Mucosa of stomach (tissue), 1 donor: Measurements from ENCODE around the gene ZNF791.
"Not testable (repeated sequence)": the region's sequence is repeated elsewhere in the genome, so short reads cannot be mapped to it uniquely, and the experiment has no call there.

ENCODE experiments used
- H3K27me3 ChIP-seq: one replicate; pipeline ENCODE4 v1.7.0; 2013; ENCODE audit warnings: mild to moderate bottlenecking, low read length; ENCODE audit not compliant: control insufficient read depth, insufficient read depth
- H3K36me3 ChIP-seq: one replicate; pipeline ENCODE4 v1.7.0; 2013; ENCODE audit warnings: low read length; ENCODE audit not compliant: control insufficient read depth, insufficient read depth
- H3K4me1 ChIP-seq: one replicate; pipeline ENCODE4 v1.7.0; 2013; ENCODE audit warnings: mild to moderate bottlenecking, low read length; ENCODE audit not compliant: control insufficient read depth, insufficient read depth
- H3K4me3 ChIP-seq: one replicate; pipeline ENCODE4 v1.7.0; 2013; ENCODE audit warnings: low read length
- H3K9ac ChIP-seq: one replicate; pipeline ENCODE4 v1.7.0; 2013; ENCODE audit warnings: mild to moderate bottlenecking, low read length, moderate library complexity
- H3K9me3 ChIP-seq: one replicate; pipeline ENCODE4 v1.7.0; 2013; ENCODE audit warnings: mild to moderate bottlenecking, low read length, moderate library complexity; ENCODE audit not compliant: control insufficient read depth
- donor health status: Pancreatic carcinoma.

Gene ZNF791

GRCh38 chr19:12639901-12640613 is 29.3 kb downstream of the ZNF791 start:
- H3K4me1 ChIP-seq = peaks cover 9% of the 10 kb centered on the region
- H3K27me3 ChIP-seq = no peaks in the 10 kb centered on the region
- peak overlapping the region; percentile 41 for H3K9ac ChIP-seq
- no peaks in the 10 kb centered on the region for H3K36me3 ChIP-seq
- no peaks in the 10 kb centered on the region for H3K9me3 ChIP-seq
- H3K4me3 ChIP-seq = no peak overlapping the region

- Histone ChIP-seq H3K36me3 (no peaks in the 10 kb centered on the region), H3K9me3 (no peaks in the 10 kb centered on the region), H3K4me3 (no peak overlapping the region), H3K27me3 (no peaks in the 10 kb centered on the region), H3K9ac (no peak overlapping the region), H3K4me1 (peaks cover 9% of the 10 kb centered on the region)
Measured at GRCh38 chr19:12641456-12641855, 30.7 kb downstream of the ZNF791 start.

- H3K27me3 ChIP-seq = no peaks in the 10 kb centered on the region
- no peaks in the 10 kb centered on the region for H3K36me3 ChIP-seq
- H3K4me3 ChIP-seq = no peak overlapping the region
- peaks cover 9% of the 10 kb centered on the region for H3K4me1 ChIP-seq
- H3K9ac ChIP-seq = no peak overlapping the region
- no peaks in the 10 kb centered on the region for H3K9me3 ChIP-seq
Measured at GRCh38 chr19:12642506-12642905, 31.8 kb downstream of the ZNF791 start.

GRCh38 chr19:12643716-12644115 is 33.0 kb downstream of the ZNF791 start:
- H3K36me3 ChIP-seq, H3K9me3 ChIP-seq, H3K27me3 ChIP-seq, H3K4me3 ChIP-seq, H3K9ac ChIP-seq: not testable (repeated sequence)
- H3K4me1 ChIP-seq = peaks cover 18% of the 10 kb centered on the region

- Histone ChIP-seq H3K27me3 (no peaks in the 10 kb centered on the region), H3K9me3 (no peaks in the 10 kb centered on the region), H3K4me1 (peaks cover 9% of the 10 kb centered on the region), H3K9ac (no peak overlapping the region), H3K36me3 (no peaks in the 10 kb centered on the region), H3K4me3 (no peak overlapping the region)
Measured at GRCh38 chr19:12646551-12646950, 35.8 kb downstream of the ZNF791 start.

- Histone ChIP-seq H3K27me3 (no peaks in the 10 kb centered on the region), H3K36me3 (no peaks in the 10 kb centered on the region), H3K4me3 (no peak overlapping the region), H3K9me3 (no peaks in the 10 kb centered on the region), H3K4me1 (peaks cover 9% of the 10 kb centered on the region), H3K9ac (no peak overlapping the region)
Measured at GRCh38 chr19:12647047-12647446, 36.3 kb downstream of the ZNF791 start.

GRCh38 chr19:12647490-12648071 is 36.9 kb downstream of the ZNF791 start:
- no peaks in the 10 kb centered on the region for H3K36me3 ChIP-seq
- no peak overlapping the region for H3K4me3 ChIP-seq
- no peaks in the 10 kb centered on the region for H3K27me3 ChIP-seq
- peaks cover 9% of the 10 kb centered on the region for H3K4me1 ChIP-seq
- no peaks in the 10 kb centered on the region for H3K9me3 ChIP-seq
- no peak overlapping the region for H3K9ac ChIP-seq

GRCh38 chr19:12648088-12648487 is 37.4 kb downstream of the ZNF791 start:
- H3K36me3 ChIP-seq = no peaks in the 10 kb centered on the region
- no peak overlapping the region for H3K4me3 ChIP-seq
- H3K9ac ChIP-seq = no peak overlapping the region

GRCh38 chr19:12649941-12650340 is 39.2 kb downstream of the ZNF791 start:
- no peaks in the 10 kb centered on the region for H3K36me3 ChIP-seq
- peaks cover 9% of the 10 kb centered on the region for H3K4me1 ChIP-seq
- no peaks in the 10 kb centered on the region for H3K9me3 ChIP-seq
- no peaks in the 10 kb centered on the region for H3K27me3 ChIP-seq
- H3K4me3 ChIP-seq = no peak overlapping the region
- H3K9ac ChIP-seq = no peak overlapping the region

More at GRCh38 chr19:12648088-12648487, 37.4 kb downstream of the ZNF791 start:
- Histone ChIP-seq H3K9me3 (no peaks in the 10 kb centered on the region), H3K4me1 (peaks cover 9% of the 10 kb centered on the region), H3K27me3 (no peaks in the 10 kb centered on the region)

GRCh38 chr19:12652219-12652618 is 41.5 kb downstream of the ZNF791 start:
- Histone ChIP-seq H3K27me3 (no peaks in the 10 kb centered on the region), H3K4me1 (peaks cover 9% of the 10 kb centered on the region), H3K9me3 (no peaks in the 10 kb centered on the region), H3K9ac (no peak overlapping the region), H3K4me3 (no peak overlapping the region), H3K36me3 (no peaks in the 10 kb centered on the region)

- Histone ChIP-seq H3K9ac (no peak overlapping the region), H3K4me1 (no peaks in the 10 kb centered on the region), H3K9me3 (no peaks in the 10 kb centered on the region), H3K36me3 (no peaks in the 10 kb centered on the region), H3K27me3 (no peaks in the 10 kb centered on the region), H3K4me3 (no peak overlapping the region)
Measured at GRCh38 chr19:12655546-12655945, 44.8 kb downstream of the ZNF791 start.

- H3K27me3 ChIP-seq = no peaks in the 10 kb centered on the region
- H3K36me3 ChIP-seq = no peaks in the 10 kb centered on the region
- H3K9ac ChIP-seq = no peak overlapping the region
- H3K9me3 ChIP-seq = no peaks in the 10 kb centered on the region
- H3K4me1 ChIP-seq = no peaks in the 10 kb centered on the region
- no peak overlapping the region for H3K4me3 ChIP-seq
Measured at GRCh38 chr19:12656899-12657571, 46.3 kb downstream of the ZNF791 start.
